Left ventricle myocardium superior (tissue), 1 donor: ENCODE results near the gene CCL24. TPM values are rescaled to one million over a fixed set of nuclear protein-coding genes. Genes with fewer than 3 reads are reported as not detected.
"Not testable (repeated sequence)": the region's sequence is repeated elsewhere in the genome, so short reads cannot be mapped to it uniquely, and the experiment has no call there.

ENCODE experiments used
- ATAC-seq: fragments of 200-7000 bp; cut with Tn5 transposase; one replicate; pipeline ENCODE4 v1.9.1; 2020; ENCODE audit warnings: mild to moderate bottlenecking, moderate library complexity
- DNase-seq: peaks from one replicate; pipeline ENCODE4 v3.0.0-alpha.2; 2020
- intact Hi-C: fragments of 100-400 bp; cut with micrococcal nuclease; formaldehyde crosslinking; loops from one replicate; pipeline ENCODE4 v1.11.0; 2022
- long read RNA-seq: library from polyadenylated mRNA; unstranded; transcript quantifications from one replicate; pipeline ENCODE4 v2.0.0, GENCODE V29; 2021
- total RNA-seq: library from RNA; stranded (reverse); fragmentation: NEBNext Ultra II Directional; extraction: Animal tissue kit (Norgen Biotek cat#: 25700); gene quantifications from one replicate; pipeline ENCODE4 v1.2.1, GENCODE V29; 2021
- donor health status: DM: no; HTN: yes; CAD: no; lungs with severe emphysema.

Gene CCL24, protein sequence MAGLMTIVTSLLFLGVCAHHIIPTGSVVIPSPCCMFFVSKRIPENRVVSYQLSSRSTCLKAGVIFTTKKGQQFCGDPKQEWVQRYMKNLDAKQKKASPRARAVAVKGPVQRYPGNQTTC
- 0.47 TPM for total RNA-seq
- long read RNA-seq, result 0 reads

DNA sequence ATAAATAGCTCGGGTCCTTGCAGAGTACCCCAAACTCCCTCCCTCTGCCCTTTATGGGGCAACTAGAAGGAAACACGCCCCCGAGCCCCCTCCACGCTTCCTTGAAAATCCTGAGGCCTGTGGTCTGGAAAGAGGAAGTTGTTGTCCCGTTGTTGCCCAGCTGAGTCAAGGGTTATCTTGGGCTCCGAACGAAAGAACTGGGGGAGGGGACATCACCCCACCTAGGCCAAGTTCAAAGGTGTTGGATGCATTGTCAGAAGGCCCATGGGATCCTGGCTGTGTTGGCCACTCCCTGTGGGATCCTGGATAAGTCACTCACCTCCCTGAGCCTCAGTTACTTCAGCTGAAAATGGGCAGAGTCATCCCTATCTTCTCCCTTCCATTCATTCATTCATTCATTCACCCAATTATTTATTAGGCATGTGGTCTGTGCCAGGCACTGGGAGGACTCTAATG, at the start of gene CCL24:
CCL24 (minus strand) TSS at position 26 of the 456 bp plus-strand sequence. CDS start 91 bp downstream, outside the sequence.
- no peak for DNase-seq
- intact Hi-C loops, result no loop called here
- ATAC-seq, result no peak

DNA sequence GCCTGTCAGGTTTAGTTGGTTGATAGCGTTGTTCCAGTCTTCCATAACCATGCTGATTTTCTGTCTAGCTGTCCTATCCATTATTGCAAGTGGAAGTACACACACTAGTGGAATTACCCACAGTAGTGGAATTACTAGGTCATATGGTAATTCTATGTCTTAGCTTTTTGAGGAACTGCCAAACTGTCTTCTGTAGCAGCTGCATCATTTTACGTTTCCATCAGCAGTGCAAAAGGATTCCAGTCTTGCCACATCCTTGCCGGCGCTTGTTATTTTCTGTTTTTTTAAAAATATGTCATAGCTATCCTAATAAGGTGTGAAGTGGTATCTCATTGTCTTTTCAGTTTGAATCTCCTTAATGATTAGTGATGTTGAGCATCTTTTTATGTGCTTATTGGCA, 48.0 kb upstream of the CCL24 start:
- intact Hi-C loops, result no loop called here
- ATAC-seq, result peak; percentile 84
- no peak for DNase-seq

DNA sequence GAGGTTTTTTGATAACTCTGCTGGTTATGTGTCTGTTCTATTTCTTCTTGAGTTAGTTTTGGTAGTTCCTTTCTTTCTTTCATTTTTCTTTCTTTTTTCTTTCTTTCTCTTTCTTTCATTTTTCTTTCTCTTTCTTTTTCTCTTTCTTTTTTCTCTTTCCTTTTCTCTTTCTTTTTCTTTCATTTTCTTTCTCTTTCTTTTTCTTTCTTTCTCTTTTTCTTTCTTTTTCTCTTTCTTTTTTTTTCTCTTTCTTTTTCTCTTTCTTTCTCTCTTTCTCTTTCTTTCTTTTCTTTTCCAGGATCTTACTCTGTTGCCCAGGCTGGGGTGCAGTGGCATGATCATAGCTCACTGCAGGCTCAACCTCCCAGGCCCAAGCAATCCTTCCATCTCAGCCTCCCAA, 44.8 kb upstream of the CCL24 start:
- no peak for ATAC-seq
- no peak for DNase-seq
- intact Hi-C loops, result no loop called here

DNA sequence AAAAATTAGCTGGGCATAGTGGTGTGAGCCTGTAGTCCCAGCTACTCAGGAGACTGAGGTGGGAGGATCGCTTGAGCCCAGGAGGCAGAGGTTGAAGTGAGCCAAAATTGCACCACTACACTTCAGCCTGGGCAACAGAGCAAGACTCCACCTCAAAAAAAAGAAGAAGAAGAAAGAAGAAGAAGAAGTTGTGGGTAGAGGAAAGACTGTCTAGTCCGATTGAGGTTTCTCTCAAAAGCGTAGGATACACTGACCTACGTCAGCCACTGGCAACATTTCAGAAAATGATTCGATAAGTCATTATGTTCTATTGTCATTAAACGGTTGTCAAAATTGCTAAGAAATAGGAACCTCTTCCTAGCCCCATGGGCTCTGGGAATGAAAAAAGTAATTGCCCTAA, 42.9 kb upstream of the CCL24 start:
- ATAC-seq, result peak; percentile 25
- intact Hi-C loops, result no loop called here

DNA sequence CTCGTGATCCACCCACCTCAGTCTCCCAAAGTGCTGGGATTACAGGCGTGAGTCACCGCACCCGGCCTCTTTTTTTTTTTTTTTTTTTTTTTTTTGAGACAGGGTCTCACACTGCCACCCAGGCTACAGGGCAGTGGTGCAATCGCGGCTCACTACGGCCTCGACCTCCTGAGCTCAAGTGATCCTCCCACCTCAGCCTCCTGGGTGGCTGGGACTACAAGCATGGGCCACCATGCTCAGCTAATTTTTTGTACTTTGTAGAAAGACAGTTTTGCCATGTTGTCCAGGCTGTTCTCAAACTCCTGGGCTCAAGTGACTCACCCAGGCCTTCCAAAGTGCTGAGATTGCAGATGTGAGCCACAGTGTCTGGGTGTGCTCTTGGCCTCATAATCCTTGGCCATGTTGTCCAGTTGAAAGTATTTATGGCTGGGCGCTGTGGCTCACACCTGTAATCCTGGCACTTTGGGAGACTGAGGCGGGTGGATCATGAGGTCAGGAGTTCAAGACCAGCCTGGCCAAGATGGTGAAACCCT, 41.3 kb upstream of the CCL24 start:
- DNase-seq, ATAC-seq, intact Hi-C loops: not testable (repeated sequence)

More for the DNA sequence above, 42.9 kb upstream of the CCL24 start:
- DNase-seq, result no peak

DNA sequence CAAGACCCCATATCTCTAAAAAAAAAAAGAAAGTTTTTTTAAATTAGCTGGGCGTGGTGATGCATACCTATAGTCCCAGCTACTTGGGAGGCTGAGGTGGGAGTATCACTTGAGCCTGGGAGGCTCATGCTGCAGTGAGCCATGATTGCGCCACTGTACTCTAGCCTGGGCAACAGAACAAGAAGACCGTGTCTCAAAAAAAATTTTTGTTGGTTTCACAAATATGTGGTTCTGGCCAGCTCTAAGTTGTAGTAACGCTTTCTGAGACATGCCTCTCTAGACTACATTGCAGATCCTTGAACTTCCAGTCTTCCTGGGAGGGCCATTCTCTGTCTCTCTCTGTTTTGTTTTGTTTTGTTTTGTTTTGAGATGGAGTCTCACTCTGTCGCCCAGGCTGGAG, 40.6 kb upstream of the CCL24 start:
- ATAC-seq, result no peak
- intact Hi-C loops, result no loop called here
- DNase-seq, result no peak

DNA sequence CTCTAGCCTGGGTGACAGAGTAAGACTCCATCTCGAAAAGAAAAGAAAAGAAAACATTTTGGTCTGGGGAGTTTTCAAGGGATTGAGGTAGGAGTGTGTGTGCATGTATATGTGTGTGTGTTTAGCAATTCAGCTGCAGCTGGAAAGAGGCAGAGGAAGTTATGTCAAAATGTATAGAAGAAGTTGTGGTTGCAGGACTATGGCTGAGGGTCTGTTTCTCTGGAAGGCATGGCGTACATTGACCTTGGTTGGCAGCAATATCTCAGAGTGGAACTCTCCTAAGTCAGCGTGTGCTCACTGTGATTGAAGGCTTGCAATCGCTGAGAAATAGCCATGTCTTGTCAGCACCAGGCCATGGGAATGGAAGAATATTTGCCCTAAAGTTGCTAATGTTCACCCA, 36.6 kb upstream of the CCL24 start:
- intact Hi-C loops, result no loop called here
- no peak for ATAC-seq
- no peak for DNase-seq

DNA sequence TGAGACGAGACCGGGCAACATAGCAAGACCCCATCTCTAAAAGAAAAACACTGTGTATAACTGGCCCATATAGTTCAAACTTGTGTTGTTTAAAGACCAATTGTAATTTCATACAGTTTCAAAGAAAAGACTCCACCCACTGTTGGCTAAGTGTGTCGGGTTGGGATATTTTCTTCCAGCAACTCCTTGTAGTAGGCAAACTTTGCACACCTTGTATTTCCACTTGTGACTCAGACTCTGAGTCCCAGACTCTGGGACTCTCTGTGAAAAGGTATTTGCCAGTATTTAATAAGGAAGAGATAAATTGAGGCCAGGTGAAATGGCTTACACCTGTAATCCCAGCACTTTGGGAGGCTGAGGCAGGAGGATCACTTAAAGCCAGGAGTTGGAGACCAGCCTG, 36.0 kb upstream of the CCL24 start:
- DNase-seq (no peak), ATAC-seq (no peak)
- intact Hi-C loops, result no loop called here

DNA sequence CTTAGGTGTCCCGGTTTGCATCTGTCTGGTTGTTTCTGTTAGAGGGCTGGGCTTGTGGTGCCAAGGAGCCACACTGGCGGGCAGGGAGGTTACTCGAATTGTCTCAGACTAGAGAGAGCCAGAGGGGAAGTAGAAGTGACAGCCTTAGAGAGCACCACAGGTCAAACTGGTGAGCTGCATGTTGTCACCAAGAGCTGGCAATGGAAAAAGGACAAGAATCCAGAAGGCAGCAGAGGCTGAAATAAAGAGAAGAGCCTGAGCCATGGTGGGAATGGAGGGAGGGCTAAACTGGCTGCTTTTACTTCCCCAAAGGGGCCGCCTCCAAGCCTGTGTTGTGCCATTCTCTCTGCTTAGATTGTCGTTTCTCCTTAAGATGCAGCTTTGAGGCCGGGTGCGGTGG, 34.1 kb upstream of the CCL24 start:
- intact Hi-C loops, result no loop called here
- DNase-seq (no peak), ATAC-seq (no peak)

DNA sequence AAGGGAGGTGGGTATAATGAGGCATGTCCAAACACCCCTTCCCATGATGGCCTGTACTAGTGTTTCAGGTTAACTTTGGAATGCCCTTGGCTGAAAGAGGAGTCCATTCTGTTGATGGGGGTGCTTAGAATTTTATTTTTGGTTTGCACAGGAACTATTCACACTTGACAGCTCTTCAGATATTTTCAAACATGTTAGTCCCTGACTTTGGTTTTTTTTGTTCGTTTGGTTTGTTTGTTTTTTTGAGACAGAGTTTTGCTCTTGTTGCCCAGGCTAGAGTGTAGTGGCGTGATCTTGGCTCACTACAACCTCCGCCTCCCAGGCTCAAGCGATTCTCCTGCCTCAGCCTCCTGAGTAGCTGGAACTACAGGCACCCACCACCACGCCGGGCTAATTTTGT, 31.5 kb upstream of the CCL24 start:
- ATAC-seq, intact Hi-C loops, DNase-seq: not testable (repeated sequence)

DNA sequence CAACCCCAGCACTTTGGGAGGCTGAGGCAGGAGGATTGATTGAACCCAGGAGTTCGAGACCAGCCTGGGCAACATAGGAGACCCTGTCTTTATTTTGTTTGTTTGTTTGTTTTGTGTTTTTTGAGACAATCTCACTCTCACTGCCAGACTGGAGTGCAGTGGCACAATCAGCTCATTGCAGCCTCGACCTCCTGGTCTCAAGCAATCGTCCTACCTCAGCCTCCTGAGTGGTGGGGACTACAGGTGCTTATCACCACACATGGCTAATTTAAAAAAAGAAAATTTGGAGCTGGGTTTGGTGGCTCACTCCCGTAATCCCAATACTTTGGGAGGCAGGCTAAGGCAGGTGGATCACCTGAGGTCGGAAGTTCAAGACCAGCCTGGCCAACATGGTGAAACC, 30.6 kb upstream of the CCL24 start:
- no peak for DNase-seq
- no peak for ATAC-seq
- intact Hi-C loops, result no loop called here

DNA sequence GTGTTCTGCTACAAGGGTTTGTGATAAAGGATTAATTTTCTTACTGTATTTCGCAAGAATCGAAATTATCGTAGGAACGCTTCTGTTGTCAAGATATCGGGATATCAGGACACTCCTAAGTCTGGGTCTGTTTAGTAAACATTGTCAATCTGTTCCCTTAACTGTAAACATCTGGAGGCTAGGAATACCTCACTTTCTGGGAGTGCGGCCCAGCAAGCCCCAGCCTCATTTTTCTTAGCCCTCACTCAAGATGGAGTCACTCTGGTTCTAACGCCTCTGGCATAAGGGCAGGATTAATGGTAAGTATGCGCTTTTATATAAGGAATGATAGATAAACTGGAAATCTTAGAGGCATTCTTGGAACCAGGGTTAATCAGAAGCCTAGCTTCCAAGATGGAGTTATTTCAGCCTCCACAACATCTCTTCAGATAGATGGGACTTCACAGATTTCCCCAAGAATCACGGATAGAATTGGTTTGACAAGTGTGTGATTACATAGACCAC, 30.1 kb upstream of the CCL24 start:
- intact Hi-C loops, result no loop called here
- no peak for DNase-seq

DNA sequence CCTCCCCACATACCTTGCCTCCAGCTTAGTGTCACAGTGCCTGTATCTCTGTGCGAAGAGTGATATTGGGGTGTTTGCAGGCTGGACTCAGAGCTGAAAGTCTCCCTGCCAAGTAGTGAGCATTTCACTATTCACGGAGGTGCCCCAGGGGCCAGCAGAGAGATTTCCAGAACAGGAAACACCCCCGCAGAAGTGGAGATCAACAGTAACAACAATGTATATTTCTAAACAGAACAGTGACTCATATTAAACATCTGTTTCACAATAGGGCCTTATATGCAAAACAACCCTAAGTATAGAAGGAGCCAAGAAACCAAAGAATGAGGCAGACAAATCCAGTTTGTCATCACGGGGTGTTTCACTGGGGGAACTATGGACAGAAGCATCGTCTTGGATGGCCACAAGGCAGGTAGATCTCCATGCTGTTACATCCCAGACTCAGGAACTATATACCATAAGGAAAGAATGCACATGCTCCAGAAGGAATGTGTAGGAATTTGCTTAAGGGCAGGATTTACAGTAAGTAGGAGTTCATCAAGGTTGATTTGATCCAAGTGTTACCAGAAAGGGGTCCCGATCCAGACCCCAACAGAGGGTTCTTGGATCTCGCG, 29.3 kb upstream of the CCL24 start:
- no peak for DNase-seq
- ATAC-seq, result peak; percentile 86
- intact Hi-C loops, result no loop called here

More for the DNA sequence above, 30.1 kb upstream of the CCL24 start:
- no peak for ATAC-seq

DNA sequence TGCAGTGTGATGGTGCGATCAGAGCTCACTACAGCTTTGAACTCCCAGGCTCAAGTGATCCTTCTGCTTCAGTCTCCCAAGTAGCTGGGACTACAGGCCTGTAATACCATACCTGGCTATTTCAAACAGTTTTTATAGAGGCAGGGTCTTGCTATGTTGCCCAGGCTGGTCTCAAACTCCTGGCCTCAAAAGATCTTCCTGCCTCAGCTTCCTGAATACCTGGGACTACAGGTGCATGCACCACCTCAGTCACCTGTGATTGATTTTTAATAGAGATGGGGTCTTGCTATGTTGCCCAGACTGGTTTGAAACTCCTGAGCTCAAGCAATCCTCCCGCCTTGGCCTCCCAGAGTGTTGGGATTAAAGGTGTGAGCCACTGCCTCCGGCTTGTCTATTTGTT, 26.4 kb upstream of the CCL24 start:
- intact Hi-C loops, result no loop called here
- no peak for DNase-seq
- no peak for ATAC-seq

DNA sequence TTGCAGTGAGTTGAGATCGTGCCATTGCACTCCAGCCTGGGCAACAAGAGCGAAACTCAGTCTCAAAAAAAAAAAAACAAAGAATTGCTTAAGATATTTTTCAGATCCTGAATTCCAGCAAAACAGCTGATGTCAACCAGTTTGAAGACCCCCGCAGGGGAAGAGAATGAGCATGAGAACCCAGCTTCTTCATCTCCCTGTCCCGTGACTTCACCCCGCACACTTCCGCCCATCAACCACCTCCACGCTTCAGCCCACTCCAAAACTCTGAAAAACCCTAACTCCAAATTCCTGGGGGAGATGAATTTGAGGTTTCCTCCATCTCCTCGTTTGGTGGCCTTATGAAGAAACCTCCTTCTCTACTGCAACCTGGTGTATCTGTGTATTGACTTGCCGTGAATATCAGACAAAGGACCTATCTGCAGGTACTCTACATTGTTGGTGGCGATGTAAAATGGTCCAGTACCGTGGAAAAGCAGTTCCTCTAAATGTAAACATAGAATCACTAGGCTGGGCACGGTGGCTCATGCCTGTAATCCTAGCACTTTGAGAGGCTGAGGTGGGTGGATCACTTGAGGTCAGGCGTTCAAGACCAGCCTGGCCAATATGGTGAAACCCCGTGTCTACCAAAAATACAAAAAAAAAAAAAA, 24.8 kb upstream of the CCL24 start:
- DNase-seq, ATAC-seq, intact Hi-C loops: not testable (repeated sequence)

DNA sequence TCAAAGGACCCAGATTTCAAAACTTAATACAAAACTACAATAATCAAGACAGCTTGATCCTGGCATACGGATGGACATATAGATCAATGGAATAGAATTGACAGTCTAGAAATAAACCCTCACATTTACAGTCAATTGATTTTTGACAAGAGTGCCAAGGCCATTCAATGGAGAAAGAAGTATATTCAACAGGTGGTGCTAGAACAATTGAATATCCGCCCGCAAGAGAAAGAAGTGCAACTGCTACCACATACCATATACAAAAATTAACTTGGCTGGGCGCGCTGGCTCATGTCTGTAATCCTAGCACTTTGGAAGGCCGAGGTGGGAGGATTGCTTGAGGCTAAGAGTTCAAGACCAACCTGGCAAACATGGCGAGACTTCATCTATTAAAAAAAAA, 23.2 kb upstream of the CCL24 start:
- DNase-seq, result no peak
- intact Hi-C loops, result no loop called here
- ATAC-seq, result no peak

DNA sequence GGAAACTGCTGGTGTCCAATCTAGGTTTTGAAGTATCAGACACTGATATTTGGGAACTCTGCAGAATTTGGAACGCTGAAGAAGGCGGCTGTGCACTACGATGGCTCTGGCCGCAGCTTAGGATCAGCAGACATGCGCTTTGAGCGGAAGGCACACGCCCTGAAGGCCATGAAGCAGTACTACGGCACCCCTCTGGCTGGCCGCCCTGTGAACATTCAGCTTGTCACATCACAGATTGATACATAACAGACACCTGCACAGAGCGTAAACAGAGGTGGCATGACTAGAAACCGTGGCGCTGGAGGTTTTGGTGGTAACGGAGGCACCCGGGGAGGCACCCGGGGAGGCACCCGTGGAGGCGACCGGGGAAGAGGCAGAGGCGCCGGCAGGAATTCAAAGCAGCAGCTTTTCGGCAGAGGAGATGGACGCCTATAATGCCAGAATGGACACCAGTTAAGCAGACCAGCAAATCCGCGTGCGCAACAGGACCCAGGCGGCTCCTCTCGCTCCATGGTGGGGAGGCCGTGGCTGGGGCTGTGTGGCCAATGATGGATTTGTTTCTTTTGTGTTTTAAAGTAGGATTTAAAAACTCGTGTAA, 22.2 kb upstream of the CCL24 start:
- ATAC-seq (no peak), DNase-seq (no peak)
- intact Hi-C loops, result no loop called here

DNA sequence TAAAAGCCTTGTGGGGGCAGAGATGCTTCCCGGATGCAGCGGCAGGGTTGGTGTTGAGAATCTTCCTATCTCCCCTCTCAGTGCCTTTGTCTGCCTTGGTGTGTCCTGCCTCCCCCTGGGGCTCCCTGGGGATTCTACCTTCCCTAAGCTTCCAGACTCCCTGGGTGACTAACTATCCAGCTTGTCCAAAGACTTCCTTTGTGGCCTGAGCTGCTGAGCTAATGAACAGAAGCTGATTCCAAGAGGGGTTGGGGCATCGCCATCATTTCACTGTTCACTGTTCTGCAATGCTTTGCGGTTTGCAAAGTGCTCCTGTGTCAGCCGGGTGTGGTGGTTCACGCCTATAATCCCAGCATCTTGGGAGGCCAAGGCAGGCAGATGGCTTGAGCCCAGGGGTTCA, 20.1 kb upstream of the CCL24 start:
- DNase-seq, intact Hi-C loops, ATAC-seq: not testable (repeated sequence)

DNA sequence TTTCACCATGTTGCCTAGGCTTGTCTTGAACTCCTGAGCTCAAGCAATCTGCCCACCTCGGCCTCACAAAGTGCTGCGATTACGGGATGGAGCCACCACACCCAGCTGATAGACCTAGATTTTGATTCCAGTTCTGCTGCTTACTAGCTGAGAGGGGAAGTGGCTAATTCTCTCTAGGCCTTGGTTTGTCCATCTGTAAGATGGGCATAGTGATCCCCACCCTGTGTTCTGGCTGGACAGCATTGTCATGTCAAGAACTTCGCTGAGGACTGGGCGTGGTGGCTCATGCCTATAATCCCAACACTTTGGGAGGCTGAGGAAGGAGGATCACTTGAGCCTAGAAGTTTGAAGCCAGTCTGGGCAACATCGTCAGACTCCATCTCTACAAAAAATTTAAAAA, 17.4 kb upstream of the CCL24 start:
- intact Hi-C loops, result no loop called here
- ATAC-seq, result no peak

DNA sequence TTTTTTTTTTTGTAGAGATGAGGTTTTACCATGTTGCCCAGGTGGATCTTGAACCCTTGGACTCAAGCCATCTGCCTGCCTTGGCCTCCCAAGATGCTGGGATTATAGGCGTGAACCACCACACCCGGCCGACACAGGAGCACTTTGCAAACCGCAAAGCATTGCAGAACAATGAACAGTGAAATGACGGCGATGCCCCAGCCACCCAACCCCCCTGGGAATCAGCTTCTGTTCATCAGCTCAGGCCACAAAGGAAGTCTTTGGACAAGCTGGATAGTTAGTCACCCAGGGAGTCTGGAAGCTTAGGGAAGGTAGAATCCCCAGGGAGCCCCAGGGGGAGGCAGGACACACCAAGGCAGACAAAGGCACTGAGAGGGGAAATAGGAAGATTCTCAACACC, 16.1 kb upstream of the CCL24 start:
- intact Hi-C loops, DNase-seq, ATAC-seq: not testable (repeated sequence)

More for the DNA sequence above, 17.4 kb upstream of the CCL24 start:
- no peak for DNase-seq
